OCI-M2 (cell line): ENCODE measurements around the gene TP73.

Experiments used
- DNase-seq: peaks from one replicate; lab custom pipeline; 2025; ENCODE audit not compliant: unreplicated experiment; lab: John Stamatoyannopoulos, UW

The TP73 gene

GRCh38 chr1:3671371-3672180 is 19.3 kb downstream of the TP73 start:
- no peak for DNase-seq

- no peak for DNase-seq
Measured at GRCh38 chr1:3672231-3672970, 20.1 kb downstream of the TP73 start.

- no peak for DNase-seq
Measured at GRCh38 chr1:3672971-3673361, 20.6 kb downstream of the TP73 start.

- DNase-seq: no peak
Measured at GRCh38 chr1:3673381-3674099, 21.2 kb downstream of the TP73 start.

- no peak for DNase-seq
Measured at GRCh38 chr1:3674100-3675094, 22.1 kb downstream of the TP73 start.

- no peak for DNase-seq
Measured at GRCh38 chr1:3675436-3675835, 23.1 kb downstream of the TP73 start.

- DNase-seq: no peak
Measured at GRCh38 chr1:3676581-3677470, 24.5 kb downstream of the TP73 start.

GRCh38 chr1:3677484-3677883 is 25.2 kb downstream of the TP73 start:
- no peak for DNase-seq

- no peak for DNase-seq
Measured at GRCh38 chr1:3678361-3679097, 26.2 kb downstream of the TP73 start.

GRCh38 chr1:3679098-3679555 is 26.8 kb downstream of the TP73 start:
- no peak for DNase-seq

- no peak for DNase-seq
Measured at GRCh38 chr1:3679799-3680453, 27.6 kb downstream of the TP73 start.

- no peak for DNase-seq
Measured at GRCh38 chr1:3680488-3681230, 28.3 kb downstream of the TP73 start.

- no peak for DNase-seq
Measured at GRCh38 chr1:3681231-3681897, 29.0 kb downstream of the TP73 start.

- DNase-seq: no peak
Measured at GRCh38 chr1:3681898-3682806, 29.8 kb downstream of the TP73 start.

GRCh38 chr1:3683197-3683596 is 30.9 kb downstream of the TP73 start:
- DNase-seq: no peak

- no peak for DNase-seq
Measured at GRCh38 chr1:3683992-3684391, 31.7 kb downstream of the TP73 start.
